H4 (cell line): ENCODE measurements around the gene LY6G5B. TPM values are rescaled to one million over a fixed set of nuclear protein-coding genes. Genes with fewer than 3 reads are reported as not detected.

Experiments
- DNase-seq: peaks from one replicate; pipeline ENCODE4 v3.0.0-alpha.2; 2015; ENCODE audit warnings: low spot score
- total RNA-seq: library from RNA; depleted of rRNA; stranded (reverse); fragments of >200 nt; shearing (Covaris generic); gene quantifications from 2 replicates; pipeline ENCODE4 v1.2.3, GENCODE V29; 2014; rRNA removed

The LY6G5B gene
- total RNA-seq, 1 experiment from 2014 or later, result not detected

GRCh38 chr6:31715022-31715958 is 45.5 kb downstream of the LY6G5B start, which contains the start of gene LY6G6D:
TSS of gene LY6G6D (plus strand) at chr6:31715348. CDS start at chr6:31715356, 8 bp downstream.
- DNase-seq, result no peak

- no peak for DNase-seq
Measured at GRCh38 chr6:31717499-31718222, 47.9 kb downstream of the LY6G5B start.

GRCh38 chr6:31718265-31718664 is 48.5 kb downstream of the LY6G5B start:
- DNase-seq, result no peak

- no peak for DNase-seq
Measured at GRCh38 chr6:31719001-31719400, 49.2 kb downstream of the LY6G5B start.

- DNase-seq, result no peak
Measured at GRCh38 chr6:31720196-31720770, 50.5 kb downstream of the LY6G5B start.

- DNase-seq, result no peak
Measured at GRCh38 chr6:31721351-31722020, 51.7 kb downstream of the LY6G5B start, which contains the start of gene LY6G6C. TSS of gene LY6G6C (minus strand) at chr6:31721746. CDS start at chr6:31721679, 67 bp downstream.

- no peak for DNase-seq
Measured at GRCh38 chr6:31722173-31722572, 52.4 kb downstream of the LY6G5B start.

Other genes with a start within 250 kb of the LY6G5B start
- 12.2 and 14.5 TPM in 2 replicates for gene MICB, start 171.8 kb upstream of the LY6G5B start, total RNA-seq
- gene MCCD1, start 141.0 kb upstream of the LY6G5B start, total RNA-seq, result not detected in 2 replicates
- 580 and 595 TPM in 2 replicates for gene DDX39B, start 128.0 kb upstream of the LY6G5B start, total RNA-seq
- 0.60 TPM in 1 of 2 replicates, not detected in the other for gene ATP6V1G2, start 123.4 kb upstream of the LY6G5B start, total RNA-seq
- 12.9 and 13.6 TPM in 2 replicates for gene NFKBIL1, start 122.4 kb upstream of the LY6G5B start, total RNA-seq
- not detected in 2 replicates for gene LTA, start 97.7 kb upstream of the LY6G5B start, total RNA-seq
- gene TNF, start 94.4 kb upstream of the LY6G5B start, total RNA-seq, result not detected in 2 replicates
- not detected in 2 replicates for gene LTB, start 87.6 kb upstream of the LY6G5B start, total RNA-seq
- not detected in 2 replicates for gene LST1, start 83.7 kb upstream of the LY6G5B start, total RNA-seq
- not detected in 2 replicates for gene NCR3, start 77.0 kb upstream of the LY6G5B start, total RNA-seq
- gene AIF1, start 54.7 kb upstream of the LY6G5B start, total RNA-seq, result not detected in 2 replicates
- gene PRRC2A, start 49.3 kb upstream of the LY6G5B start, total RNA-seq, result 26.2 and 36.1 TPM in 2 replicates
- 122 and 138 TPM in 2 replicates for gene BAG6, start 17.3 kb upstream of the LY6G5B start, total RNA-seq
- 0.91 and 1.1 TPM in 2 replicates for gene APOM, start 14.1 kb upstream of the LY6G5B start, total RNA-seq
- gene C6orf47, start 9.2 kb upstream of the LY6G5B start, total RNA-seq, result 19.3 and 20.8 TPM in 2 replicates
- 13.4 and 15.9 TPM in 2 replicates for gene GPANK1, start 5.0 kb upstream of the LY6G5B start, total RNA-seq
- 443 and 553 TPM in 2 replicates for gene CSNK2B, start 3.9 kb upstream of the LY6G5B start, total RNA-seq
- gene LY6G5C, start 11.1 kb downstream of the LY6G5B start, total RNA-seq, result 0.97 TPM in 1 of 2 replicates, not detected in the other
- gene ABHD16A, start 33.3 kb downstream of the LY6G5B start, total RNA-seq, result 28.0 and 34.6 TPM in 2 replicates
- gene LY6G6F, start 36.9 kb downstream of the LY6G5B start, total RNA-seq, result not detected in 2 replicates
- gene LY6G6D, start 45.4 kb downstream of the LY6G5B start, total RNA-seq, result not detected in 2 replicates
- not detected in 2 replicates for gene LY6G6C, start 51.8 kb downstream of the LY6G5B start, total RNA-seq
- not detected in 2 replicates for gene MPIG6B, start 53.4 kb downstream of the LY6G5B start, total RNA-seq
- 75.2 and 101 TPM in 2 replicates for gene DDAH2, start 59.3 kb downstream of the LY6G5B start, total RNA-seq
- 710 and 730 TPM in 2 replicates for gene CLIC1, start 66.6 kb downstream of the LY6G5B start, total RNA-seq
- gene MSH5, start 70.0 kb downstream of the LY6G5B start, total RNA-seq, result 5.3 and 10.8 TPM in 2 replicates
- 0.21 and 2.8 TPM in 2 replicates for gene SAPCD1, start 92.7 kb downstream of the LY6G5B start, total RNA-seq
- 0.37 and 2.2 TPM in 2 replicates for gene VWA7, start 107.4 kb downstream of the LY6G5B start, total RNA-seq
- 37.3 and 37.5 TPM in 2 replicates for gene VARS1, start 125.8 kb downstream of the LY6G5B start, total RNA-seq
- 108 and 123 TPM in 2 replicates for gene LSM2, start 137.0 kb downstream of the LY6G5B start, total RNA-seq
- 0.85 and 1.0 TPM in 2 replicates for gene HSPA1L, start 145.3 kb downstream of the LY6G5B start, total RNA-seq
- 29.8 and 31.5 TPM in 2 replicates for gene HSPA1A, start 145.6 kb downstream of the LY6G5B start, total RNA-seq
- 84.4 and 109 TPM in 2 replicates for gene HSPA1B, start 157.8 kb downstream of the LY6G5B start, total RNA-seq
- gene NEU1, start 192.8 kb downstream of the LY6G5B start, total RNA-seq, result 91.5 and 101 TPM in 2 replicates
- not detected in 2 replicates for gene SLC44A4, start 209.0 kb downstream of the LY6G5B start, total RNA-seq
- gene EHMT2, start 227.7 kb downstream of the LY6G5B start, total RNA-seq, result 44.6 and 49.6 TPM in 2 replicates
- gene ZBTB12, start 232.1 kb downstream of the LY6G5B start, total RNA-seq, result 0.62 and 0.70 TPM in 2 replicates